Prostate gland (tissue), 2 donors: ENCODE measurements around the gene PCK1. TPM values are rescaled to one million over a fixed set of nuclear protein-coding genes. Genes with fewer than 3 reads are reported as not detected.
A peak's percentile ranks its signal among the peaks of the same experiment; 100 is the strongest.

ENCODE experiments used
- DNase-seq: peaks from one replicate; pipeline ENCODE4 v3.0.0-alpha.2; 2019; ENCODE audit warnings: low spot score
- H3K27ac ChIP-seq, 2 donors: fragments of 200-600 bp; sonication (generic); 2 replicates each; pipeline ENCODE4 v1.5.1; 2017 to 2019
- H3K27me3 ChIP-seq: fragments of 200-600 bp; sonication (generic); replicated peaks from 2 replicates; pipeline ENCODE4 v1.5.1; 2019; ENCODE audit not compliant: insufficient read depth
- H3K36me3 ChIP-seq, 2 donors: fragments of 200-600 bp; sonication (generic); 1 replicate in 1 of 2; 2 replicates in 1 of 2; pipeline versions ENCODE4 v1.5.1 to v1.8.1; 2017 to 2019
- H3K4me1 ChIP-seq: fragments of 200-600 bp; sonication (generic); replicated peaks from 2 replicates; pipeline ENCODE4 v1.5.1; 2019
- H3K4me3 ChIP-seq, 2 donors: fragments of 200-600 bp; sonication (generic); 2 replicates each; pipeline ENCODE4 v1.5.1; 2017 to 2019
- H3K9me3 ChIP-seq: fragments of 200-600 bp; sonication (generic); 2 replicates; pipeline ENCODE4 v1.5.1; 2017
- CTCF ChIP-seq, 4 experiments: fragments of 200-600 bp in 2 of 4; fragments of 450-650 bp in 2 of 4; sonication (generic) in 2 of 4; IDR thresholded peaks; 1 replicate in 3 of 4; 2 replicates in 1 of 4; pipeline ENCODE4 v1.5.1; 2016 to 2019; ENCODE audit warnings: antibody characterized with exemption in 4 of 4, mild to moderate bottlenecking in 2 of 4, moderate library complexity in 2 of 4
- POLR2A ChIP-seq: fragments of 450-650 bp; IDR thresholded peaks from one replicate; pipeline ENCODE4 v1.6.1; 2016; ENCODE audit warnings: antibody characterized with exemption, mild to moderate bottlenecking
- POLR2AphosphoS5 ChIP-seq: sonication (generic); formaldehyde crosslinking; IDR thresholded peaks from one replicate; pipeline ENCODE4 v1.6.1; 2017; ENCODE audit warnings: antibody characterized with exemption
- WGBS: methylation state at CpG from one replicate; pipeline ENCODE4 v1.1.5; 2018; 5-methylcytosine and 5-hydroxymethylcytosine counted together
- intact Hi-C: fragments of 100-400 bp; cut with DNase I; formaldehyde crosslinking; loops from one replicate; pipeline ENCODE4 v1.14.2; 2022
- total RNA-seq, 2 donors: library from RNA; depleted of rRNA; stranded (reverse); fragments of >200 nt; gene quantifications; one replicate each; pipeline ENCODE4 v1.1.0, GENCODE V29; 2016

Gene PCK1
- total RNA-seq, 2 donors from 2014 or later: 0.68 TPM; not detected in 1

GRCh38 chr20:57579331-57579897 is 18.5 kb downstream of the PCK1 start:
- Histone ChIP-seq H3K27me3 (peaks cover 9% of the 10 kb centered on the region), H3K4me3 (no peak overlapping the region), H3K9me3 (no peaks in the 10 kb centered on the region), H3K4me1 (no peaks in the 10 kb centered on the region), H3K36me3 (no peaks in the 10 kb centered on the region), H3K27ac (no peak overlapping the region)
- TF ChIP-seq POLR2AphosphoS5 (no peak), POLR2A (no peak), CTCF (IDR thresholded peaks at IDR 0.05) (no peak)
- intact Hi-C loops: no loop called here
- WGBS: 49% methylated on average over 11 of the region's 11 CpGs
- DNase-seq: no peak

- H3K36me3 ChIP-seq: no peaks in the 10 kb centered on the region
- H3K4me3 ChIP-seq: no peak overlapping the region
- H3K27ac ChIP-seq: no peak overlapping the region
- 13% methylated on average over 21 of the region's 21 CpGs for WGBS
- no peaks in the 10 kb centered on the region for H3K4me1 ChIP-seq
- intact Hi-C loops: no loop called here
- no peak for DNase-seq
- no peaks in the 10 kb centered on the region for H3K9me3 ChIP-seq
- peaks cover 9% of the 10 kb centered on the region for H3K27me3 ChIP-seq
- TF ChIP-seq CTCF (IDR thresholded peaks at IDR 0.05) (no peak), POLR2AphosphoS5 (no peak), POLR2A (no peak)
These were observed 19.1 kb downstream of the PCK1 start for GRCh38 chr20:57579898-57580447.

DNA sequence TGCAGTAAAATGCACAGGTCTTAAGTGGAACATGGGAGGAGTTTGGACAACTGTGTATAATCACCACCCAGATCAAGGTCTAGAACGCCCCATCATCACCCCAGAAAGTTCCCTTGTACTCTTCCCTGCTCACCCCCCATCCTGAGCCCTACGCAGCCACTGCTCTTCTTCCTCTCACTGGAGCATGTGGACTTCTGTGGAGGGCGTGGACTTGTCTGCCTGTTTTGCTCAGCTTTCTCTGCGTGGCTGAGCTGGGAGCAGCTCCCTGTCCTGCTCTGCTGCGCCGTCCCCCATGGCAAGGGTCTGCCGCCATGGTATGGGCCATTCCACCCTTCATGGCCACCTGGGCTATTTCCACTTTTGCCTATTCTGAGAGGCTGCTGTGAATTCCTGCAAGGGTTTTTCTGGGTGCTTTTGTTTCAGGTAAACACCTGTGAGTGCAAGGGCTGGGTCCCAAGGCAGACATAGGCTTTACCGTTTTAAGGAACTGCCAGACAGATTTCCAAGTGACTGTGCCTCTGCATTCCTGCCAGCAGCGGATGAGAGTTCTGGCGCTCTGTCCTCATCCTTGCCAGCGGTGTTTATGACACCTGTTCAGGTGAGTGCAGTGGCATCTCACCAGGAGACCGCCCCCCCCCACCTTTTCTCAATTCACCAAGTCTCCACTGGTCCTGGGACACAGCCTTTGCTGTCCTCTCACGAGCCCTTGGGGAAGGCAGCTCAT is 19.7 kb downstream of the PCK1 start:
- H3K27me3 ChIP-seq: peaks cover 9% of the 10 kb centered on the region
- no peaks in the 10 kb centered on the region for H3K4me1 ChIP-seq
- no peak overlapping the region for H3K4me3 ChIP-seq
- H3K27ac ChIP-seq: no peak overlapping the region
- TF ChIP-seq CTCF (IDR thresholded peaks at IDR 0.05) (no peak), POLR2A (no peak), POLR2AphosphoS5 (no peak)
- intact Hi-C loops: no loop called here
- no peaks in the 10 kb centered on the region for H3K9me3 ChIP-seq
- 74% methylated on average over 13 of the region's 13 CpGs for WGBS
- DNase-seq: no peak
- no peaks in the 10 kb centered on the region for H3K36me3 ChIP-seq

GRCh38 chr20:57581202-57582028 is 20.5 kb downstream of the PCK1 start:
- intact Hi-C loops: no loop called here
- no peak for TF ChIP-seq CTCF (IDR thresholded peaks at IDR 0.05)
- no peak for TF ChIP-seq POLR2AphosphoS5
- TF ChIP-seq POLR2A: no peak
- no peak for DNase-seq
- Histone ChIP-seq H3K27me3 (peaks cover 8% of the 10 kb centered on the region), H3K4me1 (no peaks in the 10 kb centered on the region), H3K27ac (peak overlapping the region in 1 of 2 donors; percentile 45), H3K9me3 (no peaks in the 10 kb centered on the region), H3K4me3 (no peak overlapping the region), H3K36me3 (no peaks in the 10 kb centered on the region)
- 85% methylated on average over 14 of the region's 14 CpGs for WGBS
